HG02981 (cell line): ENCODE data around the gene PTGR3.
"Not testable (repeated sequence)": the region's sequence is repeated elsewhere in the genome, so short reads cannot be mapped to it uniquely, and the experiment has no call there.

Experiments
- ATAC-seq: cut with Tn5 transposase; IDR thresholded peaks from one replicate; pipeline ENCODE4 v1.9.1; 2021; ENCODE audit warnings: mild to moderate bottlenecking, moderate library complexity; ENCODE audit not compliant: unreplicated experiment

The PTGR3 gene

DNA sequence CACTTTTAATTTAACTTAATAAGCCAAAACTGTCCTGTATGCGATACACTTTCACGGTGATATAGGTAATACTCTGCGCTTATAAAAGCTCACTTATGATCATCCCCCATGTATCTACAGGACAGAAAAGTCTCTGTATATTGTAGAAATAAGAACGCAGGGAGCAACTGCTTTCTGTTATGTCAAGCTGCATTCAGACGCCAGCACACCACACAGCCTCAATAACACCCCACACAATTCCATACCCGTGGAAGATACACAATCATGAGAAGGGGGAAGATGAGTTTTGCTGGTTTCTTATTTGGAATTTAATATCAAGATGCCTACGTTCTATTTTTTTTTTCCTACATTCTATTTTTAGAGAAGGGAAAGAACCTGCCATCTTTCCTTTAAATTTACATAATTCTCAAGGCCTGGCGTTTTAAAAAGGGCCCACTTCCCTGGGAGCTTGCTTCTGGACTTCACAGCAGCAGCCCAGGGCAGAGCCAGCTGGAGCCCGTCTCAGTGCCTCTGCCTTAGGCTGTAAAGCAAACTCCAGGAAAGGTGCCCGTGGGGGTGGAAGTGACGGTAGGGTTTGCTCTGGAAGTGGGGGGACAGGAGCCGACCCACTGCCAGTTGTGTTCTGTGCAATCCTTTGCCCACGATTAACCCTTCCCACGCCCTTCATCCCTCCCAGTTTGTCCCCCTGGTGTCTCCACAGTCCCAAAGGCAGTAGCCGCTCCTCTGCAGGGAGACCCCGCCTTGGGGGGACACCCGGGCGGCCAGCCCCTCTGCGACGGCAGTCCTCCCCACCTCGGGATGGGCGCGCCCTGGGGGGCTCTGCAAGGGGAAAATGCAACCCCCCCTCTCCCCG is 5.3 kb downstream of the PTGR3 start:
- ATAC-seq = no peak

DNA sequence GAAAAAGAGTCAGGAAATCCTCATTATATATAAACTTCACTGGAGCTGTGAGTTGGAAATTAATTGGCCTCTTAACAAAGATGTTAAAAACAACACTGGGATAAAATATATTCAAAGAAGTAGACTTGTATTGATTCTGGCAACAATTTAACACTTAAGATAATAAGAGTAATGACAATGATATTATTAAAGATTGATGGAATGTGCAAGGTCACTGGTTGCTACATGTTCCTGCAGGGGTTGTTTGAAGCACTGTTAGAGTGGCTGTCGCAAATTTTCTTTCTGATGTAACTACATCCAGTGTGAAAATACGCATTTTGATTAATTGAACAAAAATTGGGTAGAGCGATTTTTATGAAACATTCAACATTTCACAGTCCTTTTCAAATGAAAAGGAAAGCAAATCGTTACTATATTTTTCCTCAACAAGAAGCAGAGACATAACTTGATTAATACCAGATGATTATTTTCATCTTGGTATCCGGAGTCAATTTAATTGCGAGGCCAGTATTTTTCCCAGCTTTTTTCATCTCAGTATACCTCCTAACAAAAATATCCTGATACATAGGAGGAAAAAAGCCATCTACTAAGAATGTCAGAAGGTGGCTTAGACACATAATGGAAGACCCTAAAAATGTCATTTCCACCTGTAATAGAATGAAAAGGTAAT is 6.1 kb downstream of the PTGR3 start:
- no peak for ATAC-seq

DNA sequence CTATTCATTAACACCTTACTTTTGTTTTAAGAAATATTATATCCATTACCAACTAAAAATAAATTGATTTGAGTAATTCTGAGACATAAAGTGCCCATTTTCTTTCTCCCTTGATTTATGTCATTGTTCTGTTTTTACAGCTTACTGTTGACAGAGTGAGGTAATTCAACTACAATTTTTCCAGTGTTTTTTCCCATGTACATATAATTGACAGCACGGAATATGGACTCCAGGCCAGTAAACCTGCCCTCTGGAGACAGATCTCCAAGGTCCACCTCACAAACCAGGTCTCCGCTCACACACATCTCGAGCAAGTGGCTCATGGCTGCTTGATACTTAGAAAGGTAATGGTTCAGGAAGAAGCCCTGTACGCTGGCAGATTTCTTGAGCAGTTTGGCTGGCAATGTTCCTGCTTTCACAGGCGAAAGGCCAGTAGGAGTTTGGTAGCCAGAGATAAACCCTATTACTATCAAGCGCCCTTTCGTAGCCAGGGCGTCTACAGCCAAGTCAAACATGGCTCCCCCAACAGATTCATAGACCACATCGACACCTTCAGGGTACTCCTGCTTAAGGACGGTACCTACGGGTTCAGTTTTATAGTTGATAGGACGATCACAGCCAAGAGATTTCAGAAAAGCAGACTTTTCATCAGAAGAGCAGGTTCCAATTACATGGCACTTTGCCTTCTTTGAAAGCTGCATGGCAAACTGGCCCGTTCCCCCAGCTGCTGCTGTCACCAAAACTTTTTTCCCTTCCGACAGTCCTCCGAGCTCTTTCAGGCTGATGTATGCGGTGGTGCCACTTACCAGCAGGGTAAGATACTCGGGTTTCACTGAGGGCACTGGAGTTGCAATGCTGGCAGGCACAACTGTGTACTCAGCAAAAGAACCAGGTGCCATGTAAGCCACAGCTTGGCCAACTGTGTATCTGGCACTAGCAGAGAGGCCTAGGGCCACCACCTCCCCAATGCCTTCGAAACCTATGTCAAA is 7.4 kb downstream of the PTGR3 start:
- ATAC-seq = no peak

- no peak for ATAC-seq
Observed at GRCh38 chr18:75200605-75201280, 8.2 kb downstream of the PTGR3 start.

DNA sequence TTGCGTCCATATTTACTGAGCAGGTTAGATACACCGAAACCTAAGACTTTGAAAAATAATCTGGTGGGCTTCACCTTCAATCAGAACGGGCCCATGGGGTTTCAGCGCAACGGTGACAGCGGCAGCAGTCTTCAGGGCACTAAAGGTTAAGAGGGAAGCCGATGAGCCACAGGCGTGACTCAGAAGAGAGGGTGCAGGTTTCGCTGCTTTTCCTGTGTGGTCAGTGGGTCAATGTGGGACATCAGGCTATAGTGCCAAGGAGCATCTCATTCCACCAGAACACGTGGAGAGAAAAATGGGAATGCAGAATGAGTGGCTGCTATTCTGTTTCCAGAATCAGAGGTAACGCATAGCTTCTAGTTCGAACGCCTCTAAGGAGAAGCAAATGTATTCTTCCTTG is 8.9 kb downstream of the PTGR3 start:
- ATAC-seq = no peak

GRCh38 chr18:75199327-75199726 is 9.6 kb downstream of the PTGR3 start:
- no peak for ATAC-seq

- ATAC-seq = no peak
Observed at GRCh38 chr18:75198036-75198435, 10.9 kb downstream of the PTGR3 start.

DNA sequence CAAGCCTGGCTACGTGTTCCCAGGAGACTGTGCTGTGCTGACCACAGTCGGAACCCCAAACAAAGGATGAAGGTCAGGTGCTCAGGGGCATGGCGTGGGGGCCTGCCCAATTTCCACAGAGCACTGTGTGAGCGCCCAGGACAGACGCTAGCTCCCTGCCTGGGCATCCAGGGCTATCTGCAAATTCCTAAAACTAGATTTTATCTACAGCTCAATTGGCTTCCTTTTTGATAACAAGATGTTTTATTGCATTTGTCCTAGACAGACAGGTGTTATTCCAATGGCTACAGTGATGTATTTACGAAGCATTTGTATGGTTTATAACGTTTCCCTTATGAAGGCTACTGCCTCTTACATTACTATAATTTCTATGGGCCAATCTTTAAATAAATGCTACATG is 16.0 kb downstream of the PTGR3 start:
- no peak for ATAC-seq

DNA sequence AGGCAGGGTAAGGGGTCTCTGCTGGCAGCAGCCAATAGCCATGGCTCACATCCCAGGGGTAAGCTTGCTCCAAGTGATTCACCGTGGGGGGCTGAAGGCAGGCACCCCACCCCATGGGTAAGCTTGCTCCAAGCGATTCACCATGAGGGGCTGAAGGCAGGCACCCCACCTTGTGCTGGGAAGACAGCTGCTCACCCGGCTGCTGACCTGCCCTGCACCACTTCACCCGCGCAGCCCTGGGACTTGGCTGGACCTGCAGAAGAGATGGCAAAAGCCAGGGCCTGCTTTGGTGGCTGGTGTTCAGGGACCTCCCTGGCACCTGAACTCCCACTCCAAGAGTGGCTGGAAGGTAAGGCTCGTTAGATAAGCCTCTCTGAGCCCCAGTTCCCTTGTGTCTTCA is 19.2 kb downstream of the PTGR3 start:
- ATAC-seq = no peak

DNA sequence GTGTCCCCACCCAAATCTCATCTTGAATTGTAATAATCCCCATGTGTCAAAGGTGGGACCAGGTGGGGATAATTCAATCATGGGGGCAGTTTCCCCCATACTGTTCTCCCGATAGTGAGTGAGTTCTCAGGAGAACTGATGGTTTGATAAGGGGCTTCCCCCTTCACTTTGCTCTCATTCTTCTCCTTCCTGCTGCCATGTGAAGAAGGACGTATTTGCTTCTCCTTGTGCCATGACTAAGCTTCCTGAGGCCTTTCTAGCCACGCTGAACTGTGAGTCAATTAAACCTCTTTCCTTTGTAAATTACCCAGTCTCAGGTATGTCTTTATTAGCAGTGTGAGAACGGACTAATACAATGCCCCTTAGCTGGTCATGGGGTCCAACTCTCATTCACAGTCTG is 21.2 kb downstream of the PTGR3 start:
- ATAC-seq = not testable (repeated sequence)

GRCh38 chr18:75185460-75185859 is 23.5 kb downstream of the PTGR3 start:
- no peak for ATAC-seq

- ATAC-seq = no peak
Observed at GRCh38 chr18:75183973-75184493, 24.9 kb downstream of the PTGR3 start.

DNA sequence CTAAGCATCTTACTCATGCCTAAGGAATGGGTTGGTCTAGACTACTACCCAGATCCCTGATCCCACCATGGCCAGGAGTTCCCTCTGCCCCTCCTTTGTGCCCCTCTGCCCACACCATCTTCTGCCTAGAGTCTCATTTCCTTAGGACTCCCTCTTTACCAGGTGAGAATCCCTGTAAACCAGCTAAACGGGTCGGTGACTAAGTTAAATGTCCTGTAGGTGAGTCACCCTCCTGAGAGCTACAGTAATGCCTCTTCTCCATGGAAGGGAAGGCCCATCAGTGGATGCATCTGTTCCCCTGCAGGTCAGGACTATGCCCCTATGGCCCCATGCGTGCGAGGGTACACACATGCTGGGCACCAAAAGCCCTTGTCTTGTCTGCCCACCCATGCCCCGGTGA is 25.4 kb downstream of the PTGR3 start:
- ATAC-seq = no peak

GRCh38 chr18:75179819-75180600 is 28.9 kb downstream of the PTGR3 start:
- no peak for ATAC-seq

DNA sequence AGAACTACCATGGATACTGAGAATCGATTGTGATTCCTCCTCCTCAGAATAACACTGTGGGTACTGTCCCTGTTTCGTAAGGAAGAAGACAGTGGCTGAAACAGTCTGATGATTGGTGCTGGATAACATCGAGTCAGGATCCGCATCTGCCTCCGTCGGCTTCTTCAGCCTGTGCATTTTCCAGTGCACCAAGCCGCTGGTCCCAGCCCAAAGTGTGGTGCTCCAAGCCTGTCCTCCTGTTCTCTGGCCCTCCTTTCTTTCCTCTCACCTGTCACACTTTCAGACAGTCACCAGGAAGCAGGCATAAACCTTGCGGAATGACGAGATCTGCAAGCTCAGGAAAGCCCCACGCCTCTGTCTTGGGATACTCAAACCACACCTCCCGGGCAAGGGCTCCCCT is 30.6 kb downstream of the PTGR3 start:
- ATAC-seq = no peak

DNA sequence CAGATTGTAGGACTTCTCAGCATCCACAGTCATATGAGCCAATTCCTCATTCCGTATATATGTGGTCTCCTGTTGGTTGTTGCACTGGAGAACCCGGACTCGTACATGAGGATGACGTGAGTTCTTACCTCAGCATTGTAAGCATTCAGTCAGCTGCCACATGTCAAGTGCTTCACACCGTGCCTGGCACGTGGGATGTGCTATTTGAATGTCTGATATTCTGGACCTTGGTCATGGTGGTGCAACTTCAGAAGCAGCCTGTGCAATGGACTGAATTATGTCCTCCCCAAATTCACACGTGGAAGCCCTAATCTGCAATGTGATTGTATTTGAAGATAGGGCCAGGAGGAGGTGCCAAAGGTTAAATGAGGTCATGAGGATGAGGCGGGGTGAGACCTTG is 32.1 kb downstream of the PTGR3 start:
- ATAC-seq = no peak

DNA sequence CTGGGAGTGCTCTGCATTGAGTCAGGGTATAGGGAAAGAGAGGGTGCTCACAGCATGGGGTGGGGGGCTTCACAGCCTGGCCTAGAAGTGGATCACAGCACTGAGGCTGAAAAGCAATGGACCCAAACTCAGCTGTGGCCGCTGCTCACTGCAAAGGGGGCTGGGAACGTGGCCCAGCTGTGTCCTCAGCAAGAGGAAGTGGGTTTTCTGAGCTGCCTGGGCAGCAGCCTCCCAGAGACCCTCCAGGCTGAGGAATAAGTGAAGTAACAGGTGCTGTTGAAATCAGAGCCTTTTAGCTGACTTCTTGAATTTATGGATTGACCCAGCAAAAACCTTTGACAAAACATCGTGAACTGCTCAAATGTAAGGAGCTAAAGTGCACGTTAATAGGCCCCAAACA is 35.2 kb downstream of the PTGR3 start:
- ATAC-seq = no peak

DNA sequence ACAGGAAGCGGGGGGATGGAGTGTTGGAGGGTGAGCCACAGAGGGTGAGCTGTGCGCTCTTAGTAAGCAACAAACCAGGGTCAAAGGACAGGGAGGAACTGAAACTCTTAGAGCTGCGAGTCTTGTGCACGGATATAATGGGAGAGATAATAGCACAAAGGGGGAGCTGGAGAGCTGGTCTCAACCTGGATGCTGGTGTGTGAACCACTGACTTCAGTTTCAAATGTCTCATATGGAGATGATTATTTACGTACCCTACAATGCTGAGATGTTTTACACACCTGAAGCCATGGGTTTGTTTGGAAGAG is 35.9 kb downstream of the PTGR3 start:
- ATAC-seq = peak; percentile 98

- ATAC-seq = no peak
Observed at GRCh38 chr18:75172299-75173124, 36.4 kb downstream of the PTGR3 start.
